Measurements from ENCODE around the gene KCNJ14.

KCNJ14 gene

DNA sequence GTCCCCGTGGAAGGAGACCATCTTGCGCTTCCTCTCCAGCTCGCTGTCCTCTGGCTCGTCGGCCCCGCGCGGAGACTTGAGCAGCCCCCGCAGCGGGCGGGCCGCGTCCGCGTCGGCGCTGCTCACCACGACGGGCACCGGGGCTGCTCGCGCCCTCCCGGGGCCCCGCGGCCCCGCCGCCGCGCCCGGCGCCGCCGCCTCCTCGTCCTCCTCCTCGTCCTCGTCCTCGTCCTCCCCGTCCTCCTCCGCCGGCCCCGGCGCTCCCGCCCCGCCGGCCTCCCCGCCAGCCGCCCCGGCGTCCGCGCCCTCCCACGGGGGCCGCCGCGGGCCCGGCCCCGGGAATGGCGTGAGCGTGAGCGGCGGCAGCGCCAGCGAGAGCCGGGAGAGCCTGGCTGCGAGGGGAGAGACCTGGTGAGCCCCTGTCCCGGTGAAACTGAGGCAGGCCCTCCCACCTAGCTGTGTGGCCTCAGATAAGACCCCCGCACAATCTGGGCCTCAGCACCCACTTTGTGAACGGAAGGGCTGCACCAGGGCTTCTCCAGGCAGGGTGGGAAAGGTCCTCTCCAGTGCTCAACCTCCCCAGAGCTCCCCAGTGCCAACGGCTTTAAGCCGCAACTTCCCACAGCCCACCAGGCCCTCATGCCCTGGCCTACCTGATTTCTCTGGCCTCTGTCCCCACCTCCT is 38.5 kb downstream of the KCNJ14 start:
- TF ChIP-seq FOXM1 (IDR thresholded peaks at IDR 0.05; ENCODE audit: borderline replicate concordance, low read depth) (no peak), YY1 (IDR thresholded peaks at IDR 0.05; ENCODE audit: low read depth) (0 out of 2 replicates have a peak, but pooled peaks have one; percentile 10), EGR1 (IDR thresholded peaks at IDR 0.05) (no peak), EP300 (IDR thresholded peaks at IDR 0.05; ENCODE audit: borderline replicate concordance) (no peak), ZBTB7A (IDR thresholded peaks at IDR 0.05; ENCODE audit: low read depth) (peak; percentile 32; the same call in 1 of the 2 replicates), CEBPB (IDR thresholded peaks at IDR 0.05) (no peak), CREB1 (IDR thresholded peaks at IDR 0.05; ENCODE audit: low read depth) (no peak), TAF1 (IDR thresholded peaks at IDR 0.05; ENCODE audit: low read depth) (no peak), TEAD4 (IDR thresholded peaks at IDR 0.05) (no peak), RAD21 (IDR thresholded peaks at IDR 0.05; ENCODE audit: low read depth) (no peak), TCF12 (IDR thresholded peaks at IDR 0.05; ENCODE audit: low read depth) (no peak), NFIC (IDR thresholded peaks at IDR 0.05) (no peak)
- TF ChIP-seq, protein P1, sequence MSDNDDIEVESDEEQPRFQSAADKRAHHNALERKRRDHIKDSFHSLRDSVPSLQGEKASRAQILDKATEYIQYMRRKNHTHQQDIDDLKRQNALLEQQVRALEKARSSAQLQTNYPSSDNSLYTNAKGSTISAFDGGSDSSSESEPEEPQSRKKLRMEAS (IDR thresholded peaks at IDR 0.05): peak; percentile 42; the same call in 1 of the 2 replicates
- TF ChIP-seq, protein P2, sequence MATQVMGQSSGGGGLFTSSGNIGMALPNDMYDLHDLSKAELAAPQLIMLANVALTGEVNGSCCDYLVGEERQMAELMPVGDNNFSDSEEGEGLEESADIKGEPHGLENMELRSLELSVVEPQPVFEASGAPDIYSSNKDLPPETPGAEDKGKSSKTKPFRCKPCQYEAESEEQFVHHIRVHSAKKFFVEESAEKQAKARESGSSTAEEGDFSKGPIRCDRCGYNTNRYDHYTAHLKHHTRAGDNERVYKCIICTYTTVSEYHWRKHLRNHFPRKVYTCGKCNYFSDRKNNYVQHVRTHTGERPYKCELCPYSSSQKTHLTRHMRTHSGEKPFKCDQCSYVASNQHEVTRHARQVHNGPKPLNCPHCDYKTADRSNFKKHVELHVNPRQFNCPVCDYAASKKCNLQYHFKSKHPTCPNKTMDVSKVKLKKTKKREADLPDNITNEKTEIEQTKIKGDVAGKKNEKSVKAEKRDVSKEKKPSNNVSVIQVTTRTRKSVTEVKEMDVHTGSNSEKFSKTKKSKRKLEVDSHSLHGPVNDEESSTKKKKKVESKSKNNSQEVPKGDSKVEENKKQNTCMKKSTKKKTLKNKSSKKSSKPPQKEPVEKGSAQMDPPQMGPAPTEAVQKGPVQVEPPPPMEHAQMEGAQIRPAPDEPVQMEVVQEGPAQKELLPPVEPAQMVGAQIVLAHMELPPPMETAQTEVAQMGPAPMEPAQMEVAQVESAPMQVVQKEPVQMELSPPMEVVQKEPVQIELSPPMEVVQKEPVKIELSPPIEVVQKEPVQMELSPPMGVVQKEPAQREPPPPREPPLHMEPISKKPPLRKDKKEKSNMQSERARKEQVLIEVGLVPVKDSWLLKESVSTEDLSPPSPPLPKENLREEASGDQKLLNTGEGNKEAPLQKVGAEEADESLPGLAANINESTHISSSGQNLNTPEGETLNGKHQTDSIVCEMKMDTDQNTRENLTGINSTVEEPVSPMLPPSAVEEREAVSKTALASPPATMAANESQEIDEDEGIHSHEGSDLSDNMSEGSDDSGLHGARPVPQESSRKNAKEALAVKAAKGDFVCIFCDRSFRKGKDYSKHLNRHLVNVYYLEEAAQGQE (IDR thresholded peaks at IDR 0.05; ENCODE audit: low read depth): no peak
- TF ChIP-seq, protein P3, sequence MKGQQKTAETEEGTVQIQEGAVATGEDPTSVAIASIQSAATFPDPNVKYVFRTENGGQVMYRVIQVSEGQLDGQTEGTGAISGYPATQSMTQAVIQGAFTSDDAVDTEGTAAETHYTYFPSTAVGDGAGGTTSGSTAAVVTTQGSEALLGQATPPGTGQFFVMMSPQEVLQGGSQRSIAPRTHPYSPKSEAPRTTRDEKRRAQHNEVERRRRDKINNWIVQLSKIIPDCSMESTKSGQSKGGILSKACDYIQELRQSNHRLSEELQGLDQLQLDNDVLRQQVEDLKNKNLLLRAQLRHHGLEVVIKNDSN (IDR thresholded peaks at IDR 0.05): no peak

DNA sequence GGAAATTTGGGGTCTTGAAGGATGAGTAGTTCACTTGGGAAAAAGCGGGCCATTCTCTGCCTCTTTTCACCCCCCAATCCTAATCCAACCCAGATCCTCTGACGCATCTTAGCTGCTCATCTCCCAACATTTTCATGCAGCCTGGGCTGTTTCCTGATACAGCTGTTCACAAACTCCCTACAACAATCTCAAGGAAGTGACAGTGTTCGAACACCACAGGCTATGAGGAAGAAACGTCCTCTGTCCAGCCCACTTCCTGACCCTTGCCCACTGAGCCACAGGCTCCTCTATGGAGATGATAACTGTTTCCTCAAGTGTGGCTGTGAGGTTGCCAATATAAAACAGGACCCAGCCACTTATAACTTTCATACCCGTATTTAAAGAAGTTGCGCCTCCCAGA is 40.0 kb downstream of the KCNJ14 start:
- no peak for TF ChIP-seq RAD21 (IDR thresholded peaks at IDR 0.05; ENCODE audit: low read depth)
- TF ChIP-seq NFIC (IDR thresholded peaks at IDR 0.05): no peak

DNA sequence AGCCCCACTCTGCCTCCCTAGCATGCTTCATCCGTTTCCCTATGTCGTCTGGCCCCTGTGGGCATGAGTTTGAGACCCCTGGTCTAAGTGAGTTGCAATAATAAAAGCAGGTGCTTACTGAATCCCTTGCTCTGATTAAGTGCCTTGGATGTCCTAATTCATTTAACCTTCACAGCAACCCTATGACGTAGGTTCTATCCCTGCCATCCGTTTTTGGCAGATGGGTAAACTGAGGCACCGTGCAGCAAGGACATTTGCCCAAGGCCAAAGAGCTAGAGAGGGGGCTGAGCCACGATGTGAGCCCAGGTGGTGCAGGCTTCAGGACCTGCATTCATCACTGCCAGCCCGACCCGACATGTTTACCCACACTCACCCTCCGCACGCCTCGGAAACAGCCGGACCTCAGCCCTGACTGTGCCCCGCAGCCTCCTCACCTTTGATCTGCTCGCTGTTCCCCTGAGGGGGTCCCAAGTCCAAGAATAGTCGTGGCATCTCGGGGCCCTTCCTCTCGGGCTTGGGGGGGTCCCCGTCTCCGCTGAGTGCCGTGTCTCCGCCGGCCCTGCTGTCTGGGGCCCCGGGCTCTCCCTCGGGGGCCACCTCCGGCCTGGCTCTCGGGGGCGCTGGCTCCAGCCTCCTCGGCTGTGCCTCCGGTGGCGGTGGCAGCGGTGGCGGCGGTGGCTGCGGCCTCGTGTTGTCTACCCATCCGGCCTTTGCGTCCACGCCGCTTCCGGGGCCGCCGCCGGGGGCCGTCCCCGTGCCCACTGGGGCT is 41.8 kb downstream of the KCNJ14 start:
- TF ChIP-seq TAF1 (IDR thresholded peaks at IDR 0.05; ENCODE audit: low read depth) (no peak), RAD21 (IDR thresholded peaks at IDR 0.05; ENCODE audit: low read depth) (no peak), EP300 (IDR thresholded peaks at IDR 0.05; ENCODE audit: borderline replicate concordance) (no peak), ZBTB7A (IDR thresholded peaks at IDR 0.05; ENCODE audit: low read depth) (no peak), FOXM1 (IDR thresholded peaks at IDR 0.05; ENCODE audit: borderline replicate concordance, low read depth) (no peak), EGR1 (IDR thresholded peaks at IDR 0.05) (no peak), NFIC (IDR thresholded peaks at IDR 0.05) (no peak), TEAD4 (IDR thresholded peaks at IDR 0.05) (no peak), TCF12 (IDR thresholded peaks at IDR 0.05; ENCODE audit: low read depth) (no peak), CREB1 (IDR thresholded peaks at IDR 0.05; ENCODE audit: low read depth) (no peak), YY1 (IDR thresholded peaks at IDR 0.05; ENCODE audit: low read depth) (no peak)
- TF ChIP-seq, protein P2 (IDR thresholded peaks at IDR 0.05; ENCODE audit: low read depth): no peak
- TF ChIP-seq, protein P1 (IDR thresholded peaks at IDR 0.05): no peak

DNA sequence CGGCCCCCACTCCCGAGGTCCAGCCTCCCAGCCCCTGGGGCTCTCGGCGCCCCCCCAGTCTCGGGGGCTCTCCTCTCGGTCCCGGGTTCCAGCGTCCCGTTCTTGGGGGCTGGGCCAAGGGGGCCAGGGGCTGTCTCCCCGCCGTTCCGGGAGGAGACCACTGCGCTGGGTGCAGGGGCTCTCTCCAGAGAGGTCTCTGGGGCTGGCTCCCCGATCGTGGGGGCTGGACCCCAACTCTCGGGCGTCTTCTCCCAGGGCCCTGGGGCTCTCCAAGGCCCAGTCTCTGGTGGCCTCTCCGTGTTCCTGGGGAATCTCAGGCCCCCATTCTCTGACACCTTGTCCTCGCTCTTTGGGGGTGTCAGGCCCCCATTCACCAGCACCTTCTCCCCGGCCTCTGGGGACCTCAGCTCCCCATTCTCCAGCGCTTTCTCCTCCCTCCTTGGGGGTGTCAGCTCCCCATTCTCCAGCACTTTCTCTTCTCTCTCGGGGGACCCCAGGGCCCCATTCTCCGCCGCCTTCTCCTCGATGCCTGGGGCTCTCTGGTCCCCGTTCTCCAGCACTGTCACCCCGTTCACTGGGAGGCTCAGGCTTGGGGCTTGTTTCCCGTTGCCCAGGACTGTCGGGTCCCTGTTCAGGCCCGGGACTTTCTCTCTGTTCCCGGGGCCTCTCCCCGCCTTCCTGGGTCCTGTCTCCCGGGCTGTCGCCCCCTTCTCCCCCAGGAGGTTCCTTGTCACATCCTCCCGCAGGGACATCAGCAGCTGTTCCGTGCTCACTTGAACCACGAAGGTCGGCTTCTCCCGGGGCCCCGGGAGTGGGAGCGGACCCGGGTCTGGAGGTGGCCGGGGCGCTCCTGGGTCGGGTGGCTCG is 42.6 kb downstream of the KCNJ14 start:
- TF ChIP-seq TCF12 (IDR thresholded peaks at IDR 0.05; ENCODE audit: low read depth) (no peak), ZBTB7A (IDR thresholded peaks at IDR 0.05; ENCODE audit: low read depth) (no peak), EGR1 (IDR thresholded peaks at IDR 0.05) (no peak), NFIC (IDR thresholded peaks at IDR 0.05) (no peak), CREB1 (IDR thresholded peaks at IDR 0.05; ENCODE audit: low read depth) (no peak)
- TF ChIP-seq, protein P3 (IDR thresholded peaks at IDR 0.05): no peak
- TF ChIP-seq, protein P2 (IDR thresholded peaks at IDR 0.05; ENCODE audit: low read depth): no peak
- TF ChIP-seq, protein P1 (IDR thresholded peaks at IDR 0.05): no peak
